Fibroblast of skin of left quadriceps (primary cell): ENCODE results near the gene PARN.
"Not testable (repeated sequence)": the region's sequence is repeated elsewhere in the genome, so short reads cannot be mapped to it uniquely, and the experiment has no call there.

ENCODE experiments used
- DNase-seq, 2 experiments: peaks; one replicate each; pipeline ENCODE4 v3.0.0-alpha.2; 2013; ENCODE audit warnings: low read depth in 2 of 2

Gene PARN

GRCh38 chr16:14400978-14401710 is 228.9 kb downstream of the PARN start:
- not testable (repeated sequence) for DNase-seq

- no peak for DNase-seq
These were observed 229.6 kb downstream of the PARN start for GRCh38 chr16:14400285-14400977.

GRCh38 chr16:14399378-14400284 is 230.4 kb downstream of the PARN start:
- peak; percentile 27 to 32 for DNase-seq

GRCh38 chr16:14398014-14398717 is 231.9 kb downstream of the PARN start:
- no peak for DNase-seq

GRCh38 chr16:14395710-14396304 is 234.3 kb downstream of the PARN start:
- peak in 1 of 2 experiments; percentile 52 for DNase-seq

- DNase-seq: no peak
These were observed 235.2 kb downstream of the PARN start for GRCh38 chr16:14394834-14395233.

- DNase-seq: no peak
These were observed 237.1 kb downstream of the PARN start for GRCh38 chr16:14392960-14393359.

GRCh38 chr16:14389359-14389758 is 240.7 kb downstream of the PARN start:
- no peak for DNase-seq

GRCh38 chr16:14388243-14388642 is 241.8 kb downstream of the PARN start:
- DNase-seq: no peak

GRCh38 chr16:14386115-14386514 is 243.9 kb downstream of the PARN start:
- DNase-seq: no peak
